ENCODE data around the gene PCTP.

The PCTP gene

DNA sequence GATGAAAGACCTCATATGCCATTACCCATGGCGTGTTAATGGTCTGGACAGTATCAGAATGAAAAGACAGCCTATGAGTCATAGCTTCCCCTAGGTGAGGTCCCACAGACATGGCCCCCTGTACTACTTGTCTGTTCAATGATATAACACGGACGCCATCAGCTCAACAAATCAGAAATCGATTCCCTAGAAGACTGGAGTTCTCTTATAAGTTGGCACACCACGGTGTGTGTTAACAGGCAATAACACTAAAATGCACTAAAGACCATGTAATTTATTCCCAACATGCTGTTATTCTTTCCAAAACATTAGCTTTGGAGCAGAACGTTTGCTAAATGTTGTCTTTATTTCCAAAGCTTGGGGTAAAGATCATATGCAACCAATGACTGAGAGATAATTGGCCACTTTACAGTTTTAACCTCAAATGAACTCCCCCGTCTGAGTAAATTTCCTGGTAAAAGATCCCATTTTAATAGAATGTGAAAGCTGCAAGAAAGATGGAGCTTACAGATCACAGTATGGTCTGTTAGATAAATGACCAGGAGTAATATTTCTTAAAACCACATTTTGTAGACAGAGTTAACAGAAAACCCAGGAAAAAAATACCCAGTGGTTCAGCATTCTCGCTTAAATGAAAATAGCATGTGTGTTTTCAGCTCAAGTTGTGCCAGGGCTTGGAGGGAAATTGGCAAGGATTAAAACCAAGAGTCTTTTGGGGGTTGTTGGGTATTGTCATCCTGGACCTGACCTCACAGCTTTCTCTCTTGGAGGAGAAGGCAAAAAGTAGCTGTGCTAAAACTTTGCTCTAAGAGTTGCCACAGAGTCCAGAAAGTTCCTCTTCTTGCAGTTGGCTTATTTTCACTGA, 65.9 kb downstream of the PCTP start:
- TF ChIP-seq, protein P1, sequence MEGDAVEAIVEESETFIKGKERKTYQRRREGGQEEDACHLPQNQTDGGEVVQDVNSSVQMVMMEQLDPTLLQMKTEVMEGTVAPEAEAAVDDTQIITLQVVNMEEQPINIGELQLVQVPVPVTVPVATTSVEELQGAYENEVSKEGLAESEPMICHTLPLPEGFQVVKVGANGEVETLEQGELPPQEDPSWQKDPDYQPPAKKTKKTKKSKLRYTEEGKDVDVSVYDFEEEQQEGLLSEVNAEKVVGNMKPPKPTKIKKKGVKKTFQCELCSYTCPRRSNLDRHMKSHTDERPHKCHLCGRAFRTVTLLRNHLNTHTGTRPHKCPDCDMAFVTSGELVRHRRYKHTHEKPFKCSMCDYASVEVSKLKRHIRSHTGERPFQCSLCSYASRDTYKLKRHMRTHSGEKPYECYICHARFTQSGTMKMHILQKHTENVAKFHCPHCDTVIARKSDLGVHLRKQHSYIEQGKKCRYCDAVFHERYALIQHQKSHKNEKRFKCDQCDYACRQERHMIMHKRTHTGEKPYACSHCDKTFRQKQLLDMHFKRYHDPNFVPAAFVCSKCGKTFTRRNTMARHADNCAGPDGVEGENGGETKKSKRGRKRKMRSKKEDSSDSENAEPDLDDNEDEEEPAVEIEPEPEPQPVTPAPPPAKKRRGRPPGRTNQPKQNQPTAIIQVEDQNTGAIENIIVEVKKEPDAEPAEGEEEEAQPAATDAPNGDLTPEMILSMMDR (IDR thresholded peaks at IDR 0.05; ENCODE audit: insufficient read depth, missing control alignments) = no peak
- DNase-seq (ENCODE audit: insufficient read length, low spot score) (no peak), FAIRE-seq (no peak)

DNA sequence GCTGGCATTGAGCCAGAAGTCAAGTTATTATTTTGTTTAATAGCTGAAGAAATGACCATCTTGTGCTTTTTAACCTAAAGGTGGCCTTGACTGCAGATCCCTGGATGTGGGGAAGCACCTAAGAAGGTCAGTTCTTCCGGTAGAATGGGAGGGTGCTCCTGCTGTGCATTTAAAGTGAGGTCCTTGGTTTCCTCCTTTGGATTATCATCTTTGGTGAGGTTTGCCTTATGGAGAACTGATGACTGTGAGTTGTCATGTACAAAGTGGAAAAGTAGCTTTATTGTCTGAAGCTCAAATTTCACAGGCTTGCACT, 66.5 kb downstream of the PCTP start:
- TF ChIP-seq, protein P1 (IDR thresholded peaks at IDR 0.05; ENCODE audit: insufficient read depth, missing control alignments) = no peak
- FAIRE-seq = no peak

DNA sequence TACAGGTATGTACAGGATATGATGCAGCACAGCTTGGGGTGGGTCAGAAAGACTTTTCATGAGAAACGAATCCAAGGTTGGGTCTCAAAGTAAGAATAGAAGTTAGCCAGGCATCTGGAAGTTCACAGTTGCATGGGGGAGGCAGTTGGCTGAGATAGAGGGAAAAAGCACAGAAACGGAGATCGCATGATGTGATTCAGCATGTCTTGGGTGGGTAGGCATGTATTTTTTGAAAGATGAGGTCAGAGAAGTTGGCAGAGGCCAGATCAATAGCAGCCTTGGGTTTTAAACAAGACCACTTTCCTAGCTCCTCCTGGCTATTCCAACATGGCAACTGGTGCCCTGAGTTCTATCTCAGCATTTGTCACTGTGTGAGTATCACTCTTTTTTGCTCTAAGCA, 67.2 kb downstream of the PCTP start:
- TF ChIP-seq, protein P1 (IDR thresholded peaks at IDR 0.05; ENCODE audit: insufficient read depth, missing control alignments) = no peak
- DNase-seq (ENCODE audit: insufficient read length, low spot score) (no peak), FAIRE-seq (no peak)

More for the DNA sequence above, 66.5 kb downstream of the PCTP start:
- DNase-seq (ENCODE audit: insufficient read length, low spot score) = no peak

DNA sequence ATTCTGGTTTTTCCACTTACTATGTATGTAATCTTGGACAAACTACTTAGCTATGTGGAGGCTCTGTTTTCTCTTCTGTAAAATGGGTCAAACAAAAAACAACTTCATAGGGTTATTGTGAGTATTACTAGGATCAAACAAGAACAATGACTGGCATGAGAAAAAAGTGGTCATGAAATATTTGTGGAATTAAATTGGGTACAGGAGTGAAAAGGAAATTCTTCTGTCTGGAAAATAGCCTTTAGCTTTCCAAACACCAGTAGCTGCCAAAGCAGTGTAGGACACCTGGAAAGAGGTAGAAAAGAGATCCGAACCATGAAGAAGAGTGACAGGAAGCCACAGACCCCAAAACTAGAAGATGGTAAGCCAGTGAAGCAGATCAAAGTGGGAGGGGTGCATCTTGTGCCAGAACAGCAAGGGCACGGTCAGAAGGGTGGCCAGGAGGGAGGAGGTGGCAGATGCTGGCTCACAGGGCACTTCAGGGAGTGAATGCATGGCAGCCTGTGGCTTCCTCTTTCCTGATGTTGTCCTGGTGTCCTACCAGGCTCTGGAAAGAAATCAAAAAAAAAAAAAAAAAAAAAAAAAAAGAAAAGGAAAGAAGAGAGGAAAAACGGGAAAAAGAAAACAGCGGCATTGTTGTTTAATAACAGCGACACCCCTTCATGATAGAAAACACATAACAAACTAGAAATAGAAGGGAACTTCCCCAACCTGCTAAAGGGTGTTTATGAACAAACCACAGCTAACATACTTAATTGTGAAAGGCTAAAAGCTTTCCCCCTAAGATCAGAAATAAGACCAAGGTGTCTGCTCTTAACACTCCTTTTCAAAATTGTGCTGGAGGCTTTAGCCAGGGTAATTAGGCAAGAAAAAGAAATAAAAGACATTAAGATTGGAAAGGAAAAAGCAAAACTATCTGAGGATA, 67.9 kb downstream of the PCTP start:
- DNase-seq (ENCODE audit: insufficient read length, low spot score) = no peak
- no peak for FAIRE-seq

DNA sequence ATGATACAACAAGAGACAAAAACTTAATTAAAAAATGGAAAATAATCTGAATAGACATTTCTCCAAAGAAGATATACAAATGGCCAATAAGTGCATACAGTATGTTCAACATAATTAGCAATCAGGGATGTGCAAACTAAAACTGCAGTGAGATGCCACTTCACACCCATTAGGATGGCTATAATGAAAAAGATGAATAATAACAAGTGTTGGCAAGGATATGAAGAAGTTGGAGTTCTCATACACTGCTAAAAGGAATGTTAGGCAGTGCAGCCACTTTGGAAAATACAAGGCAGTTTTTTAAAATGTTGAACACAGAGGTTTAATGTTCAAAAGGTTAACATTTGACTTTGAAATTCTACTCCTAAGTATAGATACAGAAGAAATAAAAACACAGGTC, 69.8 kb downstream of the PCTP start:
- TF ChIP-seq, protein P1 (IDR thresholded peaks at IDR 0.05; ENCODE audit: insufficient read depth, missing control alignments) = no peak
- no peak for FAIRE-seq
- DNase-seq (ENCODE audit: insufficient read length, low spot score) = no peak

More for the DNA sequence above, 67.9 kb downstream of the PCTP start:
- TF ChIP-seq, protein P1 (IDR thresholded peaks at IDR 0.05; ENCODE audit: insufficient read depth, missing control alignments) = no peak

DNA sequence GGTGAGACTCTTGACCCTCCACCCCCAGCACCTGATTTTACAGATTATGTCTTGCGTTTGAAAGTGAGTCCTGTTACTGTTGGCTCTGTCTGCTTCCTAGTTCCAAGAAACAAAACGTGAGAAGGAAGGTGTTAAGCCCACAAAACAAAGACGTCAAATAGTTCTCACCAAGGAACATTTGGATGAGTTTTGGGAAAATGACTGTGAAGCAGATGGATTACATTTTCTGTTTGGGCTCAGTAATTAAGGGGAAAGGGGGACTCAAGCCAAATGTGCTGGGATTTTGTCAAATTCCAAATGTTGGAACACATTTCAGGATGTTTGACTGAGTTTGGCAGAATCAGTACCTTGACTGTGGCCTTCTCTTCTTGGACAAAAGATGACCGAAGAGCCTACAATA, 71.2 kb downstream of the PCTP start:
- FAIRE-seq (no peak), DNase-seq (ENCODE audit: insufficient read length, low spot score) (no peak)
- TF ChIP-seq, protein P1 (IDR thresholded peaks at IDR 0.05; ENCODE audit: insufficient read depth, missing control alignments) = no peak

Data from D721Med (cell line).